Pancreas (tissue), 10 donors: Measurements from ENCODE around the gene CS. TPM values are rescaled to one million over a fixed set of nuclear protein-coding genes. Genes with fewer than 3 reads are reported as not detected.
"Not testable (repeated sequence)": the region's sequence is repeated elsewhere in the genome, so short reads cannot be mapped to it uniquely, and the experiment has no call there.

ENCODE experiments used
- ATAC-seq, 4 donors: fragments of 200-7000 bp; cut with Tn5 transposase; one replicate each; pipeline versions ENCODE4 v1.8.0 to v1.9.1; 2020; ENCODE audit warnings: mild to moderate bottlenecking in 4 of 4, moderate library complexity in 4 of 4
- DNase-seq, 6 donors: peaks; one replicate each; pipeline ENCODE4 v3.0.0-alpha.2; 2020
- FAIRE-seq: peaks from 2 replicates; lab custom pipeline; 2012; peaks lifted over from hg19 to GRCh38; lab: Jason Lieb, UNC
- H3K27ac ChIP-seq, 4 donors: fragments of 200-600 bp; sonication (generic); 1 replicate in 3 of 4; 2 replicates in 1 of 4; pipeline versions ENCODE4 v1.5.0 to v1.8.0; 2020
- H3K27me3 ChIP-seq, 4 donors: fragments of 200-600 bp; one replicate each; pipeline ENCODE4 v1.8.0; 2021
- H3K36me3 ChIP-seq, 3 donors: fragments of 200-600 bp; sonication (generic) in 1 of 3; one replicate each; pipeline versions ENCODE4 v1.5.0 to v1.8.0; 2020 to 2021
- H3K4me1 ChIP-seq, 3 donors: fragments of 200-600 bp; one replicate each; pipeline ENCODE4 v1.8.0; 2021
- H3K4me3 ChIP-seq, 4 donors: fragments of 200-600 bp; sonication (generic) in 2 of 4; one replicate each; pipeline versions ENCODE4 v1.5.0 to v1.8.0; 2020 to 2021
- H3K9me3 ChIP-seq, 4 donors: fragments of 200-600 bp; one replicate each; pipeline ENCODE4 v1.8.0; 2021
- CTCF ChIP-seq, 4 donors: fragments of 200-600 bp; sonication (generic) in 3 of 4; IDR thresholded peaks; one replicate each; pipeline versions ENCODE4 v1.5.0 to v1.8.0; 2021; ENCODE audit warnings: antibody characterized with exemption in 4 of 4
- WGBS, 2 donors: extraction: QIAGEN DNeasy Blood & Tissue Kit; methylation state at CpG; one replicate each; pipeline ENCODE4 v1.1.7; 2013; 5-methylcytosine and 5-hydroxymethylcytosine counted together
- intact Hi-C, 3 donors: fragments of 100-400 bp; cut with DNase I; formaldehyde crosslinking; loops; one replicate each; pipeline versions ENCODE4 v1.11.1 to v1.14.2; 2022
- polyA plus RNA-seq, 2 donors: library from polyadenylated mRNA; stranded (reverse); fragments of 200-250 nt; gene quantifications; one replicate each; pipeline ENCODE4 v1.2.3, GENCODE V29; 2013
- total RNA-seq, 6 donors: library from RNA; stranded (reverse); fragmentation: NEBNext Ultra II Directional in 4 of 6; extraction: Animal tissue kit (Norgen Biotek cat#: 25700) in 4 of 6; gene quantifications; one replicate each; pipeline versions ENCODE4 v1.2.1 to v1.2.4, GENCODE V29; 2021 to 2023
- donor health status: healthy with polysubstance abuse.
- donor health status: DM: no; HTN: no; CAD: no; lungs with moderate emphysema.
- donor health status: DM: no; HTN: no; CAD: no.
- donor health status: control.
- donor health status: control.
- donor health status: Bipolar disorder and iron deficiency.
- donor health status: DM: yes; HTN: yes; CAD: no.
- donor health status: DM: no; HTN: no; CAD: no.
- donor health status: DM: no; HTN: no; CAD: no.
- donor health status: DM: yes; HTN: yes; CAD: no.

CS gene
- total RNA-seq (100 to 1,000 TPM in 2 of 6 donors, 10 to 100 TPM in 4; 80.0 to 120 (median 97.2) TPM), polyA plus RNA-seq (10 to 100 TPM; 32.0 to 45.4 TPM)

GRCh38 chr12:56299853-56300643 lies at the start of gene CS:
CS (minus strand) TSS chr12:56300330; CDS start chr12:56300201, 129 bp downstream.
- no peaks in the 10 kb centered on the region for H3K27me3 ChIP-seq
- peak within 1 kb of the TSS; percentile 53 to 98 (median 74) for H3K4me3 ChIP-seq
- peak; percentile 96 to 99 (median 96) for ATAC-seq
- 0% methylated on average over 61 to 63 of the region's 63 CpGs for WGBS, 2 donors
- no peaks in the 10 kb centered on the region for H3K36me3 ChIP-seq
- intact Hi-C loops = no loop called here
- peaks cover 5 to 30% (median 14%) of the 10 kb centered on the region in 3 donors for H3K4me1 ChIP-seq
- peak; percentile 69 for FAIRE-seq
- TF ChIP-seq CTCF (IDR thresholded peaks at IDR 0.05) = no peak
- peak within 1 kb of the TSS; percentile 75 to 91 (median 88) for H3K27ac ChIP-seq
- DNase-seq = peak; percentile 97 to 99 (median 99)
- H3K9me3 ChIP-seq = no peaks in the 10 kb centered on the region

GRCh38 chr12:56348776-56349175 lies 48.6 kb upstream of the CS start:
- DNase-seq (no peak), ATAC-seq (no peak), FAIRE-seq (no peak)
- Histone ChIP-seq H3K27ac (no peak overlapping the region), H3K9me3 (no peaks in the 10 kb centered on the region), H3K27me3 (no peaks in the 10 kb centered on the region), H3K36me3 (peaks cover 0 to 66% (median 27%) of the 10 kb centered on the region in 3 donors), H3K4me3 (no peak overlapping the region), H3K4me1 (no peaks in the 10 kb centered on the region)
- WGBS, 2 donors = 91 to 97% methylated on average over 5 of the region's 5 CpGs
- no peak for TF ChIP-seq CTCF (IDR thresholded peaks at IDR 0.05)
- intact Hi-C loops = no loop called here

- intact Hi-C loops, H3K4me3 ChIP-seq, H3K4me1 ChIP-seq, DNase-seq, H3K27ac ChIP-seq, H3K9me3 ChIP-seq, H3K27me3 ChIP-seq, ATAC-seq, FAIRE-seq: not testable (repeated sequence)
- WGBS, 2 donors = 91 to 96% methylated on average over 9 of the region's 9 CpGs
- H3K36me3 ChIP-seq = peaks cover 0 to 54% (median 31%) of the 10 kb centered on the region in 3 donors
Observed at GRCh38 chr12:56347255-56347654, 47.1 kb upstream of the CS start.

GRCh38 chr12:56346675-56347074 lies 46.5 kb upstream of the CS start:
- WGBS, 2 donors = 78 to 79% methylated on average over 7 of the region's 7 CpGs
- Histone ChIP-seq H3K4me3 (no peak overlapping the region), H3K27me3 (no peaks in the 10 kb centered on the region), H3K27ac (no peak overlapping the region), H3K9me3 (no peaks in the 10 kb centered on the region), H3K36me3 (peaks cover 0 to 53% (median 31%) of the 10 kb centered on the region in 3 donors), H3K4me1 (no peaks in the 10 kb centered on the region)
- no peak for TF ChIP-seq CTCF (IDR thresholded peaks at IDR 0.05)
- DNase-seq = no peak
- ATAC-seq = peak in 2 of 4 donors; percentile 8 to 40
- FAIRE-seq = no peak
- intact Hi-C loops = no loop called here

GRCh38 chr12:56342290-56342689 lies 42.2 kb upstream of the CS start:
- ATAC-seq, H3K9me3 ChIP-seq, H3K4me3 ChIP-seq, FAIRE-seq, H3K4me1 ChIP-seq, intact Hi-C loops, DNase-seq, H3K27me3 ChIP-seq, H3K27ac ChIP-seq: not testable (repeated sequence)
- WGBS, 2 donors = 93 to 98% methylated on average over 2 of the region's 2 CpGs
- H3K36me3 ChIP-seq = peaks cover 0 to 13% (median 11%) of the 10 kb centered on the region in 3 donors

- peaks cover 0 to 8% (median 4%) of the 10 kb centered on the region in 3 donors for H3K36me3 ChIP-seq
- WGBS, 2 donors = 3 to 12% methylated on average over 1 of the region's 1 CpG
- H3K4me1 ChIP-seq = no peaks in the 10 kb centered on the region
- TF ChIP-seq CTCF (IDR thresholded peaks at IDR 0.05) = no peak
- H3K9me3 ChIP-seq = no peaks in the 10 kb centered on the region
- ATAC-seq = no peak
- H3K27me3 ChIP-seq = no peaks in the 10 kb centered on the region
- intact Hi-C loops = no loop called here
- DNase-seq = no peak
- H3K27ac ChIP-seq = no peak overlapping the region
- H3K4me3 ChIP-seq = no peak overlapping the region
- FAIRE-seq = no peak
Observed at GRCh38 chr12:56341616-56342015, 41.5 kb upstream of the CS start.
